ENCODE data around the gene AP5S1.

Gene AP5S1

GRCh38 chr20:3781153-3781910, 39.0 kb upstream of the AP5S1 start, which contains the start of gene SPEF1:
Gene SPEF1, minus strand, starts transcription at chr20:3781448. Its CDS starts 161 bp downstream, at chr20:3781287.
- peak within 1 kb of the TSS; percentile 53 for H3K4me2 ChIP-seq (ENCODE audit: low read depth, low read length, poor library complexity, severe bottlenecking)
- H3K79me2 ChIP-seq (ENCODE audit: insufficient read depth, low read length) = no peaks in the 10 kb centered on the region
- no peak within 1 kb of the TSS for H3K4me3 ChIP-seq (ENCODE audit: low read length, poor library complexity, severe bottlenecking)
- no peaks in the 10 kb centered on the region for H3F3A ChIP-seq (ENCODE audit: low read depth)
- no peaks in the 10 kb centered on the region for H3K9me3 ChIP-seq (ENCODE audit: insufficient read depth, low read depth, low read length)
- H2AFZ ChIP-seq (ENCODE audit: low read length) = peak within 1 kb of the TSS; percentile 44
- H3K9me2 ChIP-seq (replicated peaks; ENCODE audit: low read depth, low read length) = no peaks in the 10 kb centered on the region
- TF ChIP-seq CTCF (conservative IDR thresholded peaks at IDR 0.05; ENCODE audit: low read length) (peak; percentile 49), EZH2phosphoT487 (IDR thresholded peaks at IDR 0.05; ENCODE audit: borderline replicate concordance) (no peak)
- H3K27me3 ChIP-seq (ENCODE audit: insufficient read depth, low read length, poor library complexity, severe bottlenecking) = no peaks in the 10 kb centered on the region
- H3K4me1 ChIP-seq (ENCODE audit: insufficient read depth, low read length, poor library complexity, severe bottlenecking) = no peaks in the 10 kb centered on the region
- H3K9ac ChIP-seq (ENCODE audit: low read depth, low read length, poor library complexity, severe bottlenecking) = no peak within 1 kb of the TSS
- H3K36me3 ChIP-seq (ENCODE audit: insufficient read depth, low read length) = no peaks in the 10 kb centered on the region
- no peaks in the 10 kb centered on the region for H4K20me1 ChIP-seq (ENCODE audit: insufficient read depth, low read length, poor library complexity, severe bottlenecking)

GRCh38 chr20:3782597-3782996, 37.8 kb upstream of the AP5S1 start:
- H3K27me3 ChIP-seq (ENCODE audit: insufficient read depth, low read length, poor library complexity, severe bottlenecking) = no peaks in the 10 kb centered on the region
- no peak overlapping the region for H2AFZ ChIP-seq (ENCODE audit: low read length)
- no peaks in the 10 kb centered on the region for H3K79me2 ChIP-seq (ENCODE audit: insufficient read depth, low read length)
- no peak overlapping the region for H3K4me2 ChIP-seq (ENCODE audit: low read depth, low read length, poor library complexity, severe bottlenecking)
- no peaks in the 10 kb centered on the region for H3K36me3 ChIP-seq (ENCODE audit: insufficient read depth, low read length)
- TF ChIP-seq EZH2phosphoT487 (IDR thresholded peaks at IDR 0.05; ENCODE audit: borderline replicate concordance) (no peak), CTCF (conservative IDR thresholded peaks at IDR 0.05; ENCODE audit: low read length) (no peak)
- H4K20me1 ChIP-seq (ENCODE audit: insufficient read depth, low read length, poor library complexity, severe bottlenecking) = no peaks in the 10 kb centered on the region
- H3F3A ChIP-seq (ENCODE audit: low read depth) = no peaks in the 10 kb centered on the region
- no peaks in the 10 kb centered on the region for H3K9me3 ChIP-seq (ENCODE audit: insufficient read depth, low read depth, low read length)
- H3K4me1 ChIP-seq (ENCODE audit: insufficient read depth, low read length, poor library complexity, severe bottlenecking) = peaks cover 7% of the 10 kb centered on the region
- H3K4me3 ChIP-seq (ENCODE audit: low read length, poor library complexity, severe bottlenecking) = no peak overlapping the region
- no peaks in the 10 kb centered on the region for H3K9me2 ChIP-seq (replicated peaks; ENCODE audit: low read depth, low read length)
- no peak overlapping the region for H3K9ac ChIP-seq (ENCODE audit: low read depth, low read length, poor library complexity, severe bottlenecking)

GRCh38 chr20:3783068-3783489, 37.3 kb upstream of the AP5S1 start:
- Histone ChIP-seq H3K9ac (ENCODE audit: low read depth, low read length, poor library complexity, severe bottlenecking) (no peak overlapping the region), H3K4me2 (ENCODE audit: low read depth, low read length, poor library complexity, severe bottlenecking) (no peak overlapping the region), H3K4me1 (ENCODE audit: insufficient read depth, low read length, poor library complexity, severe bottlenecking) (peaks cover 7% of the 10 kb centered on the region)

More at GRCh38 chr20:3783068-3783489, 37.3 kb upstream of the AP5S1 start:
- Histone ChIP-seq H3K27me3 (ENCODE audit: insufficient read depth, low read length, poor library complexity, severe bottlenecking) (no peaks in the 10 kb centered on the region), H2AFZ (ENCODE audit: low read length) (no peak overlapping the region), H3F3A (ENCODE audit: low read depth) (no peaks in the 10 kb centered on the region), H3K9me3 (ENCODE audit: insufficient read depth, low read depth, low read length) (no peaks in the 10 kb centered on the region), H3K4me3 (ENCODE audit: low read length, poor library complexity, severe bottlenecking) (no peak overlapping the region), H4K20me1 (ENCODE audit: insufficient read depth, low read length, poor library complexity, severe bottlenecking) (no peaks in the 10 kb centered on the region), H3K79me2 (ENCODE audit: insufficient read depth, low read length) (no peaks in the 10 kb centered on the region), H3K36me3 (ENCODE audit: insufficient read depth, low read length) (no peaks in the 10 kb centered on the region), H3K9me2 (replicated peaks; ENCODE audit: low read depth, low read length) (no peaks in the 10 kb centered on the region)
- TF ChIP-seq CTCF (conservative IDR thresholded peaks at IDR 0.05; ENCODE audit: low read length) = no peak
- no peak for TF ChIP-seq EZH2phosphoT487 (IDR thresholded peaks at IDR 0.05; ENCODE audit: borderline replicate concordance)
